Trophoblast cell (in vitro differentiated cells and primary cell): Measurements from ENCODE around the gene SMG7.

Source experiments
- DNase-seq, 2 donors: peaks; one replicate each; pipeline ENCODE4 v3.0.0-alpha.2; 2016
- H2AFZ ChIP-seq: 2 replicates; pipeline ENCODE4 v1.6.1; 2013; ENCODE audit warnings: low read length, moderate library complexity, mild to moderate bottlenecking; ENCODE audit not compliant: insufficient read depth, poor library complexity
- H2AK5ac ChIP-seq: 2 replicates; pipeline ENCODE4 v1.6.1; 2013; ENCODE audit warnings: mild to moderate bottlenecking, low read length
- H2BK120ac ChIP-seq: 2 replicates; pipeline ENCODE4 v1.6.1; 2013; ENCODE audit warnings: low read length, mild to moderate bottlenecking, moderate library complexity; ENCODE audit not compliant: insufficient read depth, poor library complexity
- H2BK12ac ChIP-seq: 2 replicates; pipeline ENCODE4 v1.6.1; 2013; ENCODE audit warnings: mild to moderate bottlenecking, low read length, moderate library complexity
- H2BK5ac ChIP-seq: 2 replicates; pipeline ENCODE4 v1.6.1; 2013; ENCODE audit warnings: low read length, low read depth, moderate library complexity, mild to moderate bottlenecking; ENCODE audit not compliant: poor library complexity
- H3K14ac ChIP-seq: 2 replicates; pipeline ENCODE4 v1.6.1; 2013; ENCODE audit warnings: mild to moderate bottlenecking, low read length
- H3K18ac ChIP-seq: 2 replicates; pipeline ENCODE4 v1.6.1; 2013; ENCODE audit warnings: mild to moderate bottlenecking, low read length
- H3K23ac ChIP-seq: 2 replicates; pipeline ENCODE4 v1.6.1; 2013; ENCODE audit warnings: low read length
- H3K27ac ChIP-seq: 2 replicates; pipeline ENCODE4 v1.5.1; 2013; ENCODE audit warnings: low read depth, mild to moderate bottlenecking, inconsistent platforms, low read length, moderate library complexity
- H3K27me3 ChIP-seq: 2 replicates; pipeline ENCODE4 v1.6.1; 2013; ENCODE audit warnings: inconsistent platforms, mild to moderate bottlenecking, low read length, moderate library complexity; ENCODE audit not compliant: insufficient read depth
- H3K36me3 ChIP-seq, 2 experiments: 1 replicate in 1 of 2; 2 replicates in 1 of 2; pipeline ENCODE4 v1.6.1; 2013; ENCODE audit warnings: low read length in 2 of 2, mild to moderate bottlenecking in 2 of 2, moderate library complexity in 1 of 2; ENCODE audit not compliant: insufficient read depth in 2 of 2, control insufficient read depth in 1 of 2
- H3K4ac ChIP-seq: 2 replicates; pipeline ENCODE4 v1.6.1; 2013; ENCODE audit warnings: low read depth, mild to moderate bottlenecking, low read length, moderate library complexity
- H3K4me1 ChIP-seq, 2 experiments: 1 replicate in 1 of 2; 2 replicates in 1 of 2; pipeline ENCODE4 v1.6.1; 2013; ENCODE audit warnings: low read length in 2 of 2, mild to moderate bottlenecking in 2 of 2, moderate library complexity in 1 of 2; ENCODE audit not compliant: insufficient read depth in 2 of 2, control insufficient read depth in 1 of 2
- H3K4me2 ChIP-seq: 2 replicates; pipeline ENCODE4 v1.6.1; 2013; ENCODE audit warnings: inconsistent platforms, mild to moderate bottlenecking, low read length, moderate library complexity
- H3K4me3 ChIP-seq: 2 replicates; pipeline ENCODE4 v1.5.1; 2013; ENCODE audit warnings: mild to moderate bottlenecking, low read depth, low read length, inconsistent platforms
- H3K79me1 ChIP-seq: one replicate; pipeline ENCODE4 v1.6.1; 2013; ENCODE audit warnings: low read length
- H3K79me2 ChIP-seq: 2 replicates; pipeline ENCODE4 v1.6.1; 2013; ENCODE audit warnings: low read length, mild to moderate bottlenecking; ENCODE audit not compliant: control insufficient read depth, insufficient read depth, poor library complexity
- H3K9ac ChIP-seq: 2 replicates; pipeline ENCODE4 v1.6.1; 2013; ENCODE audit warnings: mild to moderate bottlenecking, low read length
- H3K9me3 ChIP-seq: 2 replicates; pipeline ENCODE4 v1.6.1; 2013; ENCODE audit warnings: low read depth, mild to moderate bottlenecking, control low read depth, inconsistent platforms, low read length; ENCODE audit not compliant: insufficient read depth
- H4K12ac ChIP-seq: 2 replicates; pipeline ENCODE4 v1.6.1; 2013; ENCODE audit warnings: low read depth, mild to moderate bottlenecking, low read length, moderate library complexity
- H4K8ac ChIP-seq: 2 replicates; pipeline ENCODE4 v1.6.1; 2013; ENCODE audit warnings: low read depth, mild to moderate bottlenecking, low read length, moderate library complexity
- H4K91ac ChIP-seq: one replicate; pipeline ENCODE4 v1.6.1; 2013; ENCODE audit warnings: low read depth, mild to moderate bottlenecking, low read length, moderate library complexity
- WGBS: extraction: QIAGEN DNeasy Blood & Tissue Kit; methylation state at CpG from one replicate; pipeline ENCODE4 v1.1.7; 2013; ENCODE audit warnings: missing lambda C conversion rate; ENCODE audit not compliant: insufficient read length, insufficient coverage; ENCODE audit errors: extremely low coverage; 5-methylcytosine and 5-hydroxymethylcytosine counted together

Gene SMG7

GRCh38 chr1:183597656-183598347, 125.5 kb downstream of the SMG7 start:
- no peak overlapping the region for H4K8ac ChIP-seq
- no peak overlapping the region for H2AK5ac ChIP-seq
- H3K9me3 ChIP-seq = no peaks in the 10 kb centered on the region
- peaks cover 0 to 6% of the 10 kb centered on the region in 2 experiments for H3K4me1 ChIP-seq
- no CpG with 5 or more reads among the region's 5 CpGs for WGBS
- H3K23ac ChIP-seq = no peak overlapping the region
- no peaks in the 10 kb centered on the region for H3K79me2 ChIP-seq
- H2BK5ac ChIP-seq = no peak overlapping the region
- H3K4me3 ChIP-seq = no peak overlapping the region
- no peak overlapping the region for H3K14ac ChIP-seq
- no peak overlapping the region for H3K9ac ChIP-seq
- no peak overlapping the region for H2BK120ac ChIP-seq
- no peaks in the 10 kb centered on the region for H3K79me1 ChIP-seq
- H3K36me3 ChIP-seq = no peaks in the 10 kb centered on the region
- no peak overlapping the region for H4K91ac ChIP-seq
- no peak overlapping the region for H3K27ac ChIP-seq
- H2BK12ac ChIP-seq = no peak overlapping the region
- H3K18ac ChIP-seq = no peak overlapping the region
- no peak overlapping the region for H3K4me2 ChIP-seq
- no peak for DNase-seq
- H2AFZ ChIP-seq = no peak overlapping the region
- no peak overlapping the region for H4K12ac ChIP-seq
- H3K27me3 ChIP-seq = no peaks in the 10 kb centered on the region
- H3K4ac ChIP-seq = no peak overlapping the region

- H2BK12ac ChIP-seq = no peak overlapping the region
- no peaks in the 10 kb centered on the region for H3K79me1 ChIP-seq
- H3K36me3 ChIP-seq = no peaks in the 10 kb centered on the region
- no peaks in the 10 kb centered on the region for H3K27me3 ChIP-seq
- H3K18ac ChIP-seq = no peak overlapping the region
- no peak overlapping the region for H2BK120ac ChIP-seq
- no peak overlapping the region for H3K4ac ChIP-seq
- H3K27ac ChIP-seq = no peak overlapping the region
- H3K4me3 ChIP-seq = no peak overlapping the region
- H3K79me2 ChIP-seq = no peaks in the 10 kb centered on the region
- H2AK5ac ChIP-seq = no peak overlapping the region
- H4K12ac ChIP-seq = no peak overlapping the region
- DNase-seq = no peak
- H4K91ac ChIP-seq = no peak overlapping the region
- H3K9me3 ChIP-seq = no peaks in the 10 kb centered on the region
- H2AFZ ChIP-seq = no peak overlapping the region
- H3K4me1 ChIP-seq = peaks cover 0 to 3% of the 10 kb centered on the region in 2 experiments
- no peak overlapping the region for H3K23ac ChIP-seq
- no peak overlapping the region for H3K4me2 ChIP-seq
- no peak overlapping the region for H3K9ac ChIP-seq
- H2BK5ac ChIP-seq = no peak overlapping the region
- no peak overlapping the region for H4K8ac ChIP-seq
- no peak overlapping the region for H3K14ac ChIP-seq
- no CpG with 5 or more reads among the region's 2 CpGs for WGBS
These were observed 126.1 kb downstream of the SMG7 start for GRCh38 chr1:183598386-183598785.

- Histone ChIP-seq H2BK12ac (no peak overlapping the region), H3K4me1 (peaks cover 0 to 3% of the 10 kb centered on the region in 2 experiments), H2BK120ac (no peak overlapping the region), H3K18ac (no peak overlapping the region), H3K14ac (no peak overlapping the region), H2BK5ac (no peak overlapping the region), H4K91ac (no peak overlapping the region), H3K9ac (no peak overlapping the region), H3K79me2 (no peaks in the 10 kb centered on the region), H4K12ac (no peak overlapping the region), H3K23ac (no peak overlapping the region), H3K79me1 (no peaks in the 10 kb centered on the region), H4K8ac (no peak overlapping the region), H3K4me3 (no peak overlapping the region), H3K27ac (no peak overlapping the region), H2AK5ac (no peak overlapping the region), H3K4ac (no peak overlapping the region), H2AFZ (no peak overlapping the region), H3K9me3 (no peaks in the 10 kb centered on the region), H3K36me3 (no peaks in the 10 kb centered on the region), H3K27me3 (no peaks in the 10 kb centered on the region), H3K4me2 (no peak overlapping the region)
- WGBS = no CpG with 5 or more reads among the region's 3 CpGs
- no peak for DNase-seq
These were observed 127.8 kb downstream of the SMG7 start for GRCh38 chr1:183600136-183600535.

GRCh38 chr1:183600634-183601033, 128.3 kb downstream of the SMG7 start:
- Histone ChIP-seq H3K27me3 (no peaks in the 10 kb centered on the region), H2BK12ac (no peak overlapping the region), H2AFZ (no peak overlapping the region), H3K14ac (no peak overlapping the region), H3K79me2 (no peaks in the 10 kb centered on the region), H4K91ac (no peak overlapping the region), H4K8ac (no peak overlapping the region), H3K4me3 (no peak overlapping the region), H3K18ac (no peak overlapping the region), H3K4ac (no peak overlapping the region), H3K36me3 (no peaks in the 10 kb centered on the region), H2BK120ac (no peak overlapping the region), H3K23ac (no peak overlapping the region), H3K27ac (no peak overlapping the region), H3K4me1 (peaks cover 0 to 3% of the 10 kb centered on the region in 2 experiments), H3K79me1 (no peaks in the 10 kb centered on the region), H3K4me2 (no peak overlapping the region), H4K12ac (no peak overlapping the region), H3K9ac (no peak overlapping the region), H3K9me3 (no peaks in the 10 kb centered on the region), H2BK5ac (no peak overlapping the region), H2AK5ac (no peak overlapping the region)
- no CpG with 5 or more reads among the region's 3 CpGs for WGBS
- no peak for DNase-seq
